ENCODE results near the gene KRT81.

DNA sequence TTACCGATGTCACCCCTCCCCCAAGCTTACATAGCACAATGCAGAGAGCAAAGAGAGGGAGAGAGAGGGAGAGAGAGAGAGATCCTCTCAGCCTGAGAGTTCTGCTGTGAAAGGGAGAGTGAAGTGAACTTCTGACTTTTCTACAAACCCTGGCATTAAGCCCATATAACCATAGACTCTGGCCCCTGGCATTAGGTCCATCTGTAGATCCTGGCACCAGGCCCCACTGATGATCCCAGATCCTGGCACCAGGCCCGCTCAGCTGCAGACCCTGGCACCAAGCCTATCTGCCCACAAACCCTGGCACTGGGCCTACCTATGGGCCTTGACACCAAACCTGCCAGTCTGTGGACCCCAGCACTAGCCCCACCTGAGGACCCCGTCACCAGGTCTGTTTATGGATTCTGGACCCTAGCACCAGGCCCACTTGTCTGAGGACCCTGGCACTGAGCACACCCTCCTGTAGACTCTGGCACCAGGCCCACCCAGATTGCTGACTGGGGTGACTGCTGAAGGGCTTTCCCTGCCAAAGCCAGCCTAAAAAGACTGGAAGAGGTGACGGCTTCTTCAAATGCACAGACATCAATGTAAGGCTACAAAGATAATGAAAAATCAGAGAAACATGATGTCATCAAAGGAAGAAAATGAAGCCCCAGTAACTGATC is 44.4 kb upstream of the KRT81 start:
- TF ChIP-seq CTCF (IDR thresholded peaks at IDR 0.05), result no peak
- no peak for TF ChIP-seq EZH2 (IDR thresholded peaks at IDR 0.05; ENCODE audit: borderline replicate concordance, insufficient read depth, low read depth, low read length, poor library complexity, severe bottlenecking)
